Brain microvascular endothelial cell (primary cell): ENCODE results near the gene TCERG1L.

Experiments
- DNase-seq: peaks from one replicate; pipeline ENCODE4 v3.0.0-alpha.2; 2020
- H3K27ac ChIP-seq: fragments of 250-450 bp; sonication (Bioruptor Pico); 2 replicates; pipeline ENCODE4 v1.5.1; 2020; ENCODE audit warnings: mild to moderate bottlenecking, moderate library complexity
- H3K27me3 ChIP-seq: fragments of 250-450 bp; sonication (Bioruptor Pico); replicated peaks from 2 replicates; pipeline ENCODE4 v1.5.1; 2020; ENCODE audit warnings: mild to moderate bottlenecking
- H3K36me3 ChIP-seq: fragments of 250-450 bp; sonication (Bioruptor Pico); replicated peaks from 2 replicates; pipeline ENCODE4 v1.5.1; 2020; ENCODE audit warnings: mild to moderate bottlenecking
- H3K4me3 ChIP-seq: 2 replicates; pipeline ENCODE4 v1.5.1; 2011; ENCODE audit warnings: low read depth, mild to moderate bottlenecking, control low read depth, low read length, moderate library complexity
- CTCF ChIP-seq: IDR thresholded peaks from 2 replicates; pipeline ENCODE4 v1.5.1; 2011; ENCODE audit warnings: low read depth, mild to moderate bottlenecking, moderate library complexity, low read length, control low read depth, inconsistent platforms; ENCODE audit errors: missing control alignments
- in situ Hi-C: cut with HindIII; loops from 2 replicates; pipeline ENCODE4 v1.10.0; 2017; ENCODE audit warnings: low sequenced_read_pairs, low pct_ligation_motif_present

TCERG1L gene

DNA sequence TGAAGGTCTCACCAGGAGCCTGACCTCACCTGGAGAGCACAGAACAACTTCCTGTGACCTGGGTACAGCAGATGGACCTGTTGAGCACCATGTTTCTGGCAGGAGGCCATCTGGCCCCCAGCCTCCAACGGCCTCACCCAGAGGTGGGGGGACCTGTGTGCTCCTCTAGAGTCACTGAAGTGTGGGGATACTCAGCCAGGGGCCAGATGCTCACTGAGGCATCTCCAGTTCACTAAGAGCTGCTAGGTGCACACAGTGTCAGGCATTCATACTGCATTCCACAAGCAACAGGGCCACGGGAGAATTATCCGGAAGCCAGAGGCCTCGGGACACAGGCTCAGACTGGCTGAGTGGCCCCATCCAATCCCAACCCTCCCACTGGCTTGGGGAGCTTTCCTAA is 161.4 kb downstream of the TCERG1L start:
- no peak for TF ChIP-seq CTCF
- Histone ChIP-seq H3K27me3 (no peaks in the 10 kb centered on the region), H3K4me3 (no peak overlapping the region), H3K36me3 (no peaks in the 10 kb centered on the region), H3K27ac (no peak overlapping the region)
- no peak for DNase-seq
- in situ Hi-C loops = no loop called here

DNA sequence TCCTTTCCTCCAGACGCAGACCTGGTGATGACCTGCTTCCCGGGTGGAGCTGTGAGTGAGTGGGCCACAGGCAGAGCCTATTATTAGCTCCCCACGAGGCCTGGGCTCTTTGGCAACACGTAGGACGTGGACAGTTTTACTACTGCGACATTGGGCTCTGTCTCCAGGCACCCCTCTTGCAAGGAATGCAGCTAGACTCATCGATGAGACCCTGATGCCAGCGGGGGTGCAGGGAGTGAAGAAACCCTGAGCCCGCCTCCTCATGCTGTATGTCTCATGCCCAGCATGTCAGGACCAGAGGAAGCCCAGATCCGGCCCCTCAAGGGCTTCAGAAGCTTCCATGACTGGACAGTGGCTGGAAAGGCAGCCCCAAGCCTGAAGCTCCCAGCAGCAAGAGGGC is 161.9 kb downstream of the TCERG1L start:
- H3K27ac ChIP-seq = no peak overlapping the region
- H3K4me3 ChIP-seq = no peak overlapping the region
- in situ Hi-C loops = no loop called here
- H3K36me3 ChIP-seq = no peaks in the 10 kb centered on the region
- no peak for DNase-seq
- no peak for TF ChIP-seq CTCF
- no peaks in the 10 kb centered on the region for H3K27me3 ChIP-seq

DNA sequence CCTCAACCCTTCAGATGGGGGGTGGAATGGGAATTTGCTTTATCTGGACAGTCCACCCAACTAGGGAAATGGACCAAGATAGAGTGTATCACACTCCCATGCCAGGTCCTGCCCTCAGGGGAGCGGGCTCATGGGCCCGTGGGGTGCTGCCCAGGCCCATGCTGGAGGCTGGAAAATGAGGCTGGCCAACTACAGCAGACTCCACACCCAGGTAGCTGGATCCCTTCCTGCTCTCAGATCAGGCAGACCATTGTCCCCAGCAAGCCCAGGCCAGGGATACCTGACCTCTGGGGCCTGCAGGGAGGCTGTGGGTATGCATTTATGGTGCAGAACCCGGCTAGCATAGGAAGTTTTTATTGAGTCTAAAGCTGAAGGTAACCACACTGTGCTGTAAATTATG is 162.4 kb downstream of the TCERG1L start:
- H3K27ac ChIP-seq = no peak overlapping the region
- DNase-seq = no peak
- no peak overlapping the region for H3K4me3 ChIP-seq
- TF ChIP-seq CTCF = no peak
- no peaks in the 10 kb centered on the region for H3K36me3 ChIP-seq
- no peaks in the 10 kb centered on the region for H3K27me3 ChIP-seq
- in situ Hi-C loops = no loop called here

DNA sequence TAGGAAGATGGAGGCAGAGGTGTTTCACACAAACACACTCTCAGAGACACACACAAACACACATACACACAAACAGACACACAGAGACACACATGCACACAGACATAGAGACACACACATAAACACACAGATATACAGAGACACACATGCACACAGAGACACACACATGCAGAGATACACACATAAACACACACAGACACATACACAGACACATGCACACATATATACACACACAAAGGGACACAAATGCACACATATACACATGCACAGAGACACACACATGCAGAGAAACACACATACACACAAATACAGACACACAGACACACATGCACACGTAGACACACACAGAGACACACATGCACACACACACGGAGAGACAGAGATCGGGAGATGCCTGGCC is 163.3 kb downstream of the TCERG1L start:
- H3K4me3 ChIP-seq = no peak overlapping the region
- in situ Hi-C loops = no loop called here
- TF ChIP-seq CTCF = no peak
- H3K36me3 ChIP-seq = no peaks in the 10 kb centered on the region
- H3K27ac ChIP-seq = no peak overlapping the region
- no peak for DNase-seq
- H3K27me3 ChIP-seq = no peaks in the 10 kb centered on the region

GRCh38 chr10:131147301-131147975 is 164.1 kb downstream of the TCERG1L start:
- in situ Hi-C loops = no loop called here

More at GRCh38 chr10:131147301-131147975, 164.1 kb downstream of the TCERG1L start:
- no peak overlapping the region for H3K27ac ChIP-seq
- DNase-seq = no peak
- no peak overlapping the region for H3K4me3 ChIP-seq
- no peaks in the 10 kb centered on the region for H3K36me3 ChIP-seq
- TF ChIP-seq CTCF = no peak
- H3K27me3 ChIP-seq = no peaks in the 10 kb centered on the region
